ENCODE measurements around the gene ZNF79.

GRCh38 chr9:127458921-127459320 is 34.7 kb downstream of the ZNF79 start:
- TF ChIP-seq, protein P1, sequence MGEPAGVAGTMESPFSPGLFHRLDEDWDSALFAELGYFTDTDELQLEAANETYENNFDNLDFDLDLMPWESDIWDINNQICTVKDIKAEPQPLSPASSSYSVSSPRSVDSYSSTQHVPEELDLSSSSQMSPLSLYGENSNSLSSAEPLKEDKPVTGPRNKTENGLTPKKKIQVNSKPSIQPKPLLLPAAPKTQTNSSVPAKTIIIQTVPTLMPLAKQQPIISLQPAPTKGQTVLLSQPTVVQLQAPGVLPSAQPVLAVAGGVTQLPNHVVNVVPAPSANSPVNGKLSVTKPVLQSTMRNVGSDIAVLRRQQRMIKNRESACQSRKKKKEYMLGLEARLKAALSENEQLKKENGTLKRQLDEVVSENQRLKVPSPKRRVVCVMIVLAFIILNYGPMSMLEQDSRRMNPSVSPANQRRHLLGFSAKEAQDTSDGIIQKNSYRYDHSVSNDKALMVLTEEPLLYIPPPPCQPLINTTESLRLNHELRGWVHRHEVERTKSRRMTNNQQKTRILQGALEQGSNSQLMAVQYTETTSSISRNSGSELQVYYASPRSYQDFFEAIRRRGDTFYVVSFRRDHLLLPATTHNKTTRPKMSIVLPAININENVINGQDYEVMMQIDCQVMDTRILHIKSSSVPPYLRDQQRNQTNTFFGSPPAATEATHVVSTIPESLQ (CRISPR knock-in tag; IDR thresholded peaks at IDR 0.05), result no peak
- no peak for TF ChIP-seq ZBTB43 (CRISPR knock-in tag; IDR thresholded peaks at IDR 0.05)
- no peak for TF ChIP-seq ETV6 (CRISPR knock-in tag; IDR thresholded peaks at IDR 0.05)
- TF ChIP-seq E2F1 (CRISPR knock-in tag; IDR thresholded peaks at IDR 0.05), result no peak
- TF ChIP-seq, protein P2, sequence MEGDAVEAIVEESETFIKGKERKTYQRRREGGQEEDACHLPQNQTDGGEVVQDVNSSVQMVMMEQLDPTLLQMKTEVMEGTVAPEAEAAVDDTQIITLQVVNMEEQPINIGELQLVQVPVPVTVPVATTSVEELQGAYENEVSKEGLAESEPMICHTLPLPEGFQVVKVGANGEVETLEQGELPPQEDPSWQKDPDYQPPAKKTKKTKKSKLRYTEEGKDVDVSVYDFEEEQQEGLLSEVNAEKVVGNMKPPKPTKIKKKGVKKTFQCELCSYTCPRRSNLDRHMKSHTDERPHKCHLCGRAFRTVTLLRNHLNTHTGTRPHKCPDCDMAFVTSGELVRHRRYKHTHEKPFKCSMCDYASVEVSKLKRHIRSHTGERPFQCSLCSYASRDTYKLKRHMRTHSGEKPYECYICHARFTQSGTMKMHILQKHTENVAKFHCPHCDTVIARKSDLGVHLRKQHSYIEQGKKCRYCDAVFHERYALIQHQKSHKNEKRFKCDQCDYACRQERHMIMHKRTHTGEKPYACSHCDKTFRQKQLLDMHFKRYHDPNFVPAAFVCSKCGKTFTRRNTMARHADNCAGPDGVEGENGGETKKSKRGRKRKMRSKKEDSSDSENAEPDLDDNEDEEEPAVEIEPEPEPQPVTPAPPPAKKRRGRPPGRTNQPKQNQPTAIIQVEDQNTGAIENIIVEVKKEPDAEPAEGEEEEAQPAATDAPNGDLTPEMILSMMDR (IDR thresholded peaks at IDR 0.05), result no peak
- TF ChIP-seq, protein P3, sequence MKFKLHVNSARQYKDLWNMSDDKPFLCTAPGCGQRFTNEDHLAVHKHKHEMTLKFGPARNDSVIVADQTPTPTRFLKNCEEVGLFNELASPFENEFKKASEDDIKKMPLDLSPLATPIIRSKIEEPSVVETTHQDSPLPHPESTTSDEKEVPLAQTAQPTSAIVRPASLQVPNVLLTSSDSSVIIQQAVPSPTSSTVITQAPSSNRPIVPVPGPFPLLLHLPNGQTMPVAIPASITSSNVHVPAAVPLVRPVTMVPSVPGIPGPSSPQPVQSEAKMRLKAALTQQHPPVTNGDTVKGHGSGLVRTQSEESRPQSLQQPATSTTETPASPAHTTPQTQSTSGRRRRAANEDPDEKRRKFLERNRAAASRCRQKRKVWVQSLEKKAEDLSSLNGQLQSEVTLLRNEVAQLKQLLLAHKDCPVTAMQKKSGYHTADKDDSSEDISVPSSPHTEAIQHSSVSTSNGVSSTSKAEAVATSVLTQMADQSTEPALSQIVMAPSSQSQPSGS (CRISPR knock-in tag; IDR thresholded peaks at IDR 0.05; ENCODE audit: borderline replicate concordance, low read depth), result no peak
- no peak for TF ChIP-seq MLX (CRISPR knock-in tag; IDR thresholded peaks at IDR 0.05)
- no peak for TF ChIP-seq KAT7 (CRISPR knock-in tag; IDR thresholded peaks at IDR 0.05; ENCODE audit: borderline replicate concordance)
- TF ChIP-seq, protein P4, sequence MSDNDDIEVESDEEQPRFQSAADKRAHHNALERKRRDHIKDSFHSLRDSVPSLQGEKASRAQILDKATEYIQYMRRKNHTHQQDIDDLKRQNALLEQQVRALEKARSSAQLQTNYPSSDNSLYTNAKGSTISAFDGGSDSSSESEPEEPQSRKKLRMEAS (CRISPR knock-in tag; IDR thresholded peaks at IDR 0.05), result no peak
- TF ChIP-seq, protein P5, sequence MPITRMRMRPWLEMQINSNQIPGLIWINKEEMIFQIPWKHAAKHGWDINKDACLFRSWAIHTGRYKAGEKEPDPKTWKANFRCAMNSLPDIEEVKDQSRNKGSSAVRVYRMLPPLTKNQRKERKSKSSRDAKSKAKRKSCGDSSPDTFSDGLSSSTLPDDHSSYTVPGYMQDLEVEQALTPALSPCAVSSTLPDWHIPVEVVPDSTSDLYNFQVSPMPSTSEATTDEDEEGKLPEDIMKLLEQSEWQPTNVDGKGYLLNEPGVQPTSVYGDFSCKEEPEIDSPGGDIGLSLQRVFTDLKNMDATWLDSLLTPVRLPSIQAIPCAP (CRISPR knock-in tag; IDR thresholded peaks at IDR 0.05), result no peak
- no peak for TF ChIP-seq NR2C2 (CRISPR knock-in tag; IDR thresholded peaks at IDR 0.05)
- TF ChIP-seq PRDM15 (CRISPR knock-in tag; IDR thresholded peaks at IDR 0.05), result no peak
- TF ChIP-seq, protein P6, sequence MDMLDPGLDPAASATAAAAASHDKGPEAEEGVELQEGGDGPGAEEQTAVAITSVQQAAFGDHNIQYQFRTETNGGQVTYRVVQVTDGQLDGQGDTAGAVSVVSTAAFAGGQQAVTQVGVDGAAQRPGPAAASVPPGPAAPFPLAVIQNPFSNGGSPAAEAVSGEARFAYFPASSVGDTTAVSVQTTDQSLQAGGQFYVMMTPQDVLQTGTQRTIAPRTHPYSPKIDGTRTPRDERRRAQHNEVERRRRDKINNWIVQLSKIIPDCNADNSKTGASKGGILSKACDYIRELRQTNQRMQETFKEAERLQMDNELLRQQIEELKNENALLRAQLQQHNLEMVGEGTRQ (CRISPR knock-in tag; IDR thresholded peaks at IDR 0.05), result no peak
- TF ChIP-seq ZNF232 (CRISPR knock-in tag; IDR thresholded peaks at IDR 0.05), result no peak
